Measurements from ENCODE around the gene SARS1. TPM values are rescaled to one million over a fixed set of nuclear protein-coding genes. Genes with fewer than 3 reads are reported as not detected.
A peak's percentile ranks its signal among the peaks of the same experiment; 100 is the strongest.

SARS1 gene
- total and polyA plus RNA-seq, 2 donors (not counting 1 experiment from before 2014, with no cell fraction given) = 59.1 to 115 TPM

DNA sequence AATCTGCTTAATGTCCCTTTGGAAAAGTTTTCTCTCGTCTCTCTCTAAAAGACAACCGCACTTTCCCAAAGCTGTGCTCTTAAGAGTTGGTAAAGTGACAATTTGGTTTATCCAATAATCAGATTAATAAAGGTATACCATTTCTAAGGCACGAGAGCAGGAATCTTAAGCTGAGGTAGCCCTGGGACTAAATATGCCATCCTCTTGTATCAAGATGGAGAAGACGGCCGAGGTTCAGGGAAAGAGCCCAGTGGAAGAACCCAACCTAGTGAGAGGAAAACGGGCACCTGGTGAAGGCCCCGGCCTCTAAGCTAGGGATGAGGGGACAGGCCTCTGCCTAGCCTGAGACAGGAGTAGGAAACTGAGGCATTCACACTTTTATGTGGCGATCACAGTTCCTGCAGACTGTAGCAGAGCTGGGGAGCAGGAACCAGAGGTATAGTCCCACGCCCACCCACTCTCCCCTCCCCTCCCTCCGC lies 334 bp upstream of the SARS1 start:
- Histone ChIP-seq H3K4me1 (ENCODE audit: control insufficient read depth in 2 of 2, insufficient read depth in 2 of 2, low read length in 2 of 2) (peaks cover 22 to 24% of the 10 kb centered on the region in 2 donors), H3K27ac (ENCODE audit: low read length in 2 of 2) (peak overlapping the region; percentile 29 to 30), H4K20me1 (ENCODE audit: control insufficient read depth, insufficient read depth, low read length, poor library complexity, severe bottlenecking) (peaks cover 30% of the 10 kb centered on the region), H3K9ac (ENCODE audit: low read length) (peak overlapping the region; percentile 87), H3K9me3 (ENCODE audit: control extremely low read depth in 1 of 3, control insufficient read depth in 2 of 3, insufficient read depth in 1 of 3, low read length in 2 of 3) (no peaks in the 10 kb centered on the region), H3K4me2 (replicated peaks; ENCODE audit: low read depth, low read length, poor library complexity, severe bottlenecking) (peak overlapping the region; percentile 75), H2AFZ (ENCODE audit: insufficient read depth, low read depth, low read length, poor library complexity, severe bottlenecking) (peak overlapping the region; percentile 97), H3K79me2 (ENCODE audit: control insufficient read depth, insufficient read depth, low read length) (peaks cover 44% of the 10 kb centered on the region), H3K27me3 (replicated peaks in 1 of 4; ENCODE audit: control extremely low read depth in 1 of 4, control insufficient read depth in 3 of 4, insufficient read depth in 4 of 4, low read length in 3 of 4) (no peaks in the 10 kb centered on the region), H3K36me3 (replicated peaks in 1 of 2; ENCODE audit: control extremely low read depth in 1 of 2, control insufficient read depth in 1 of 2, extremely low read depth in 1 of 2, insufficient read depth in 2 of 2, low read length in 1 of 2) (peaks cover 3% of the 10 kb centered on the region in 2 experiments), H3K4me3 (ENCODE audit: control extremely low read depth in 1 of 5, extremely low read depth in 1 of 5, insufficient read depth in 1 of 5, low read depth in 2 of 5, low read length in 4 of 5) (peak overlapping the region; percentile 59 to 97 (median 92))
- Mint-ChIP-seq H3K9me3 (ENCODE audit: insufficient read depth) (no peaks in the 10 kb centered on the region), H3K27ac (peak overlapping the region; percentile 98), H3K27me3 (peaks cover 3% of the 10 kb centered on the region), H3K4me3 (peak overlapping the region; percentile 100), H3K4me1 (peaks cover 33% of the 10 kb centered on the region)
- WGBS (ENCODE audit: insufficient coverage) = 12% methylated on average over 7 of the region's 10 CpGs
- ChIA-PET POLR2A (interaction anchor here (0.7 to 2.9 kb wide), 3 partner anchors 113 to 350 kb away, joined by 3 to 17 read pairs (median 5); no protein-coding TSS in a partner anchor), CTCF (interaction anchor here (0.9 to 2.0 kb wide), 8 partner anchors 12 to 319 kb away, joined by 3 to 10 read pairs (median 5); a partner anchor contains a TSS)
- TF ChIP-seq EZH2 (IDR thresholded peaks at IDR 0.05; ENCODE audit: borderline replicate concordance, insufficient read depth, low read depth, low read length, poor library complexity, severe bottlenecking) = no peak
- TF ChIP-seq, protein P1, sequence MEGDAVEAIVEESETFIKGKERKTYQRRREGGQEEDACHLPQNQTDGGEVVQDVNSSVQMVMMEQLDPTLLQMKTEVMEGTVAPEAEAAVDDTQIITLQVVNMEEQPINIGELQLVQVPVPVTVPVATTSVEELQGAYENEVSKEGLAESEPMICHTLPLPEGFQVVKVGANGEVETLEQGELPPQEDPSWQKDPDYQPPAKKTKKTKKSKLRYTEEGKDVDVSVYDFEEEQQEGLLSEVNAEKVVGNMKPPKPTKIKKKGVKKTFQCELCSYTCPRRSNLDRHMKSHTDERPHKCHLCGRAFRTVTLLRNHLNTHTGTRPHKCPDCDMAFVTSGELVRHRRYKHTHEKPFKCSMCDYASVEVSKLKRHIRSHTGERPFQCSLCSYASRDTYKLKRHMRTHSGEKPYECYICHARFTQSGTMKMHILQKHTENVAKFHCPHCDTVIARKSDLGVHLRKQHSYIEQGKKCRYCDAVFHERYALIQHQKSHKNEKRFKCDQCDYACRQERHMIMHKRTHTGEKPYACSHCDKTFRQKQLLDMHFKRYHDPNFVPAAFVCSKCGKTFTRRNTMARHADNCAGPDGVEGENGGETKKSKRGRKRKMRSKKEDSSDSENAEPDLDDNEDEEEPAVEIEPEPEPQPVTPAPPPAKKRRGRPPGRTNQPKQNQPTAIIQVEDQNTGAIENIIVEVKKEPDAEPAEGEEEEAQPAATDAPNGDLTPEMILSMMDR (IDR thresholded peaks at IDR 0.05) = no peak
- ATAC-seq (ENCODE audit: low read depth) (no peak), DNase-seq (no peak)
- intact Hi-C loops (cut with micrococcal nuclease) = loop anchor here (1.0 to 5.0 kb wide), 8 partner anchors 20 to 467 kb away; partner anchors contain the start of genes CLCC1, GPSM2, PSMA5 and STXBP3

Data from B cell (primary cell).